Fibroblast of lung (primary cell): Measurements from ENCODE around the gene SLC4A1AP. TPM values are rescaled to one million over a fixed set of nuclear protein-coding genes. Genes with fewer than 3 reads are reported as not detected.

Source experiments
- DNase-seq, 2 donors: peaks; one replicate each; pipeline versions ENCODE4 v3.0.0 to v3.0.0-alpha.2; 2010; ENCODE audit warnings: low read depth in 2 of 2
- H2AFZ ChIP-seq: 2 replicates; pipeline ENCODE4 v1.5.1; 2012; ENCODE audit warnings: low read length, control low read depth, inconsistent platforms
- H3K27ac ChIP-seq: 2 replicates; pipeline ENCODE4 v1.5.1; 2011; ENCODE audit warnings: low read length, control low read depth; ENCODE audit not compliant: insufficient read depth
- H3K27me3 ChIP-seq: 2 replicates; pipeline ENCODE4 v1.5.1; 2011; ENCODE audit warnings: mild to moderate bottlenecking, low read length; ENCODE audit not compliant: control insufficient read depth, insufficient read depth
- H3K36me3 ChIP-seq: 2 replicates; pipeline ENCODE4 v1.5.1; 2011; ENCODE audit warnings: low read length; ENCODE audit not compliant: control insufficient read depth, insufficient read depth
- H3K4me1 ChIP-seq: 2 replicates; pipeline ENCODE4 v1.5.1; 2011; ENCODE audit warnings: low read length; ENCODE audit not compliant: control insufficient read depth, insufficient read depth; ENCODE audit errors: extremely low read depth
- H3K4me2 ChIP-seq: 2 replicates; pipeline ENCODE4 v1.5.1; 2011; ENCODE audit warnings: low read length, control low read depth; ENCODE audit not compliant: insufficient read depth; ENCODE audit errors: extremely low read depth
- H3K4me3 ChIP-seq, 4 experiments: fragments of 200-600 bp in 1 of 4; sonication (generic) in 1 of 4; replicated peaks in 1 of 4; 2 replicates each; pipeline ENCODE4 v1.5.1; 2011 to 2016; ENCODE audit warnings: low read length in 4 of 4, low read depth in 3 of 4, mild to moderate bottlenecking in 3 of 4, control low read depth in 2 of 4, inconsistent platforms in 1 of 4, mixed read lengths in 1 of 4; ENCODE audit not compliant: insufficient read depth in 1 of 4; ENCODE audit errors: control extremely low read depth in 1 of 4
- H3K79me2 ChIP-seq: 2 replicates; pipeline ENCODE4 v1.5.1; 2012; ENCODE audit warnings: mild to moderate bottlenecking, low read length, inconsistent platforms; ENCODE audit not compliant: control insufficient read depth, insufficient read depth
- H3K9ac ChIP-seq: 2 replicates; pipeline ENCODE4 v1.5.1; 2011; ENCODE audit warnings: mild to moderate bottlenecking, low read length, control low read depth; ENCODE audit not compliant: insufficient read depth
- H3K9me3 ChIP-seq: 2 replicates; pipeline ENCODE4 v1.5.1; 2012; ENCODE audit warnings: low read depth, low read length; ENCODE audit not compliant: control insufficient read depth, insufficient read depth
- H4K20me1 ChIP-seq: 2 replicates; pipeline ENCODE4 v1.5.1; 2011; ENCODE audit warnings: low read length; ENCODE audit not compliant: control insufficient read depth, insufficient read depth; ENCODE audit errors: extremely low read depth
- EZH2 ChIP-seq: IDR thresholded peaks from 2 replicates; pipeline ENCODE4 v1.5.1; 2012; ENCODE audit warnings: low read length, control low read depth, mild to moderate bottlenecking; ENCODE audit errors: missing control alignments
- polyA plus RNA-seq, 2 donors: library from polyadenylated mRNA; depleted of rRNA in 1 of 2; stranded (reverse) in 1 of 2; unstranded in 1 of 2; fragments of >200 nt; gene quantifications; 2 replicates each; pipeline ENCODE4 v1.2.1, GENCODE V29; 2011 to 2012; ENCODE audit warnings: missing spikeins in 1 of 2
- total RNA-seq: library from RNA; depleted of rRNA; stranded (reverse); fragments of >200 nt; gene quantifications from 2 replicates; pipeline ENCODE4 v1.2.1, GENCODE V29; 2014
- TF ChIP-seq, protein P1 (sequence below), 2 donors: IDR thresholded peaks in 1 of 2; conservative IDR thresholded peaks in 1 of 2; 1 replicate in 1 of 2; 2 replicates in 1 of 2; pipeline ENCODE4 v1.5.1; 2011 to 2012; ENCODE audit warnings: low read length in 2 of 2, control low read depth in 1 of 2, inconsistent platforms in 1 of 2, low read depth in 1 of 2, mild to moderate bottlenecking in 1 of 2

Gene SLC4A1AP
- total and polyA plus RNA-seq, 2 donors (not counting 1 experiment from before 2014, with no cell fraction given) = 15.2 to 28.4 TPM

DNA sequence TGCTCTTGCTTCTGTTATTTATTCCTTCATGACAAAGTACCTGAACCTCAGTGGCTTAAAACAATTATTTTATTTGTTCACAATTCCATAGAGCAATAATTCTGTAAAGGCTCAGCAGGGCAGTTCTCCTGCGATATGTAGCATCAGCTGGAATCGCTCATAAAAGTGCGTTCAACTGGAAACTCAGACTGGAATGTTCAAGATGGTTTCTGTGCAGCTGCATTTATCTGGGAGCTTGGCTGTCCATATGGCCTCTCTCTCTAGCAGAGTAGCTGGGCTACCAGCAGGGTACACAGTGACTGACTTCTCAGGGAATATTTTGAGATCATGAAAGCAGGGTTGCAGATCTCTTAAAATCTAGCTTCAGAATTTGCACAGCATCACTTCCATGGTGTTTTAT is 48.4 kb upstream of the SLC4A1AP start:
- Histone ChIP-seq H3K4me3 (no peak overlapping the region), H3K27ac (no peak overlapping the region), H2AFZ (no peak overlapping the region), H3K27me3 (no peaks in the 10 kb centered on the region), H3K9me3 (no peaks in the 10 kb centered on the region), H3K9ac (no peak overlapping the region), H3K4me2 (no peak overlapping the region), H4K20me1 (no peaks in the 10 kb centered on the region), H3K4me1 (no peaks in the 10 kb centered on the region), H3K79me2 (no peaks in the 10 kb centered on the region), H3K36me3 (peaks cover 8% of the 10 kb centered on the region)
- TF ChIP-seq, protein P1, sequence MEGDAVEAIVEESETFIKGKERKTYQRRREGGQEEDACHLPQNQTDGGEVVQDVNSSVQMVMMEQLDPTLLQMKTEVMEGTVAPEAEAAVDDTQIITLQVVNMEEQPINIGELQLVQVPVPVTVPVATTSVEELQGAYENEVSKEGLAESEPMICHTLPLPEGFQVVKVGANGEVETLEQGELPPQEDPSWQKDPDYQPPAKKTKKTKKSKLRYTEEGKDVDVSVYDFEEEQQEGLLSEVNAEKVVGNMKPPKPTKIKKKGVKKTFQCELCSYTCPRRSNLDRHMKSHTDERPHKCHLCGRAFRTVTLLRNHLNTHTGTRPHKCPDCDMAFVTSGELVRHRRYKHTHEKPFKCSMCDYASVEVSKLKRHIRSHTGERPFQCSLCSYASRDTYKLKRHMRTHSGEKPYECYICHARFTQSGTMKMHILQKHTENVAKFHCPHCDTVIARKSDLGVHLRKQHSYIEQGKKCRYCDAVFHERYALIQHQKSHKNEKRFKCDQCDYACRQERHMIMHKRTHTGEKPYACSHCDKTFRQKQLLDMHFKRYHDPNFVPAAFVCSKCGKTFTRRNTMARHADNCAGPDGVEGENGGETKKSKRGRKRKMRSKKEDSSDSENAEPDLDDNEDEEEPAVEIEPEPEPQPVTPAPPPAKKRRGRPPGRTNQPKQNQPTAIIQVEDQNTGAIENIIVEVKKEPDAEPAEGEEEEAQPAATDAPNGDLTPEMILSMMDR (conservative IDR thresholded peaks at IDR 0.05 in 1 of 2, IDR thresholded peaks at IDR 0.05 in 1 of 2; ENCODE audit: low read depth in 1 of 2, low read length in 2 of 2) = no peak
- TF ChIP-seq EZH2 = no peak
- DNase-seq = peak in 1 of 2 donors; percentile 17

DNA sequence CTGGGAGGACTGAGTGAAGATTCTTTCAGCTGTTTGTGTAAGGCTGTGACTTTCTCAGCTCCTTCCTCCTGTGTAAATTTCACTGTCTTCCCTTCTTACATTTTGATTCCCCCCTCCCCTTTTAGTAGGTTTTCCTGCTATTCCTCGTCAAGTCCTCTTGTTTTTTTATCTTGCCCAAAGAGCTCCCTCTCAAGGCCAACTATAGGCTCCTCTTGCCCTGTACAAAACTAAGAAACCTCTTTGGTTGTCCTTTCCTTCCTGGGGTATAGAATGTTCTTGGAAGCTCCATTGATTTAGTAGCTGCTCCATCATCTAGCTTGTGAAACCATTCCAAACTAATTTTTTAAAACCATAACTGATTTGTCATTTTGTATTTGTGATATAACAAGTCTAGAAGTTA is 42.2 kb upstream of the SLC4A1AP start:
- no peak overlapping the region for H2AFZ ChIP-seq
- no peak overlapping the region for H3K27ac ChIP-seq
- H3K79me2 ChIP-seq = no peaks in the 10 kb centered on the region
- H3K4me1 ChIP-seq = no peaks in the 10 kb centered on the region
- H3K4me3 ChIP-seq = no peak overlapping the region
- H4K20me1 ChIP-seq = no peaks in the 10 kb centered on the region
- peaks cover 4% of the 10 kb centered on the region for H3K36me3 ChIP-seq
- H3K4me2 ChIP-seq = no peak overlapping the region
- H3K27me3 ChIP-seq = no peaks in the 10 kb centered on the region
- H3K9ac ChIP-seq = no peak overlapping the region
- H3K9me3 ChIP-seq = no peaks in the 10 kb centered on the region
- TF ChIP-seq, protein P1 (conservative IDR thresholded peaks at IDR 0.05 in 1 of 2, IDR thresholded peaks at IDR 0.05 in 1 of 2; ENCODE audit: low read depth in 1 of 2, low read length in 2 of 2) = peak in 1 of 2 donors; percentile 20
- TF ChIP-seq EZH2 = no peak
- DNase-seq = no peak

GRCh38 chr2:27622921-27623384 is 40.7 kb upstream of the SLC4A1AP start:
- no peaks in the 10 kb centered on the region for H3K36me3 ChIP-seq
- peak; percentile 72 to 98 for DNase-seq
- no peak overlapping the region for H3K9ac ChIP-seq

More at GRCh38 chr2:27622921-27623384, 40.7 kb upstream of the SLC4A1AP start:
- H3K79me2 ChIP-seq = no peaks in the 10 kb centered on the region
- H3K4me2 ChIP-seq = no peak overlapping the region
- no peak for TF ChIP-seq EZH2
- TF ChIP-seq, protein P1 (conservative IDR thresholded peaks at IDR 0.05 in 1 of 2, IDR thresholded peaks at IDR 0.05 in 1 of 2; ENCODE audit: low read depth in 1 of 2, low read length in 2 of 2) = no peak
- no peaks in the 10 kb centered on the region for H4K20me1 ChIP-seq
- no peak overlapping the region for H3K4me3 ChIP-seq
- no peak overlapping the region for H2AFZ ChIP-seq
- no peak overlapping the region for H3K27ac ChIP-seq
- no peaks in the 10 kb centered on the region for H3K9me3 ChIP-seq
- H3K27me3 ChIP-seq = no peaks in the 10 kb centered on the region
- no peaks in the 10 kb centered on the region for H3K4me1 ChIP-seq
